SK-N-SH treated with all-trans-retinoic acid at 6 μM for 48 hours (cell line): Measurements from ENCODE around the gene CYLD.

ENCODE experiments used
- ATAC-seq: fragments of 200-7000 bp; cut with Tn5 transposase; 3 replicates; pipeline ENCODE4 v1.9.1; 2020; ENCODE audit warnings: mild to moderate bottlenecking, moderate library complexity
- ARNTL ChIP-seq: fragments of 450-650 bp; formaldehyde crosslinking; IDR thresholded peaks from 2 replicates; pipeline ENCODE4 v1.5.0; 2020; ENCODE audit warnings: low read depth, mild to moderate bottlenecking, moderate library complexity, borderline replicate concordance
- BACH2 ChIP-seq: fragments of 250-450 bp; sonication (Bioruptor Pico); IDR thresholded peaks from 2 replicates; pipeline ENCODE4 v1.9.0; 2021; ENCODE audit warnings: mild to moderate bottlenecking, borderline replicate concordance
- CREB5 ChIP-seq: fragments of 250-450 bp; sonication (Bioruptor Pico); IDR thresholded peaks from 2 replicates; pipeline ENCODE4 v1.5.1; 2020; ENCODE audit warnings: low read depth, mild to moderate bottlenecking, moderate library complexity
- CSDC2 ChIP-seq: fragments of 250-450 bp; sonication (Bioruptor Pico); IDR thresholded peaks from 2 replicates; pipeline ENCODE4 v1.5.0; 2020; ENCODE audit warnings: mild to moderate bottlenecking, moderate library complexity
- CSRNP3 ChIP-seq: fragments of 250-450 bp; sonication (Bioruptor Pico); IDR thresholded peaks from 2 replicates; pipeline ENCODE4 v1.5.1; 2021; ENCODE audit warnings: mild to moderate bottlenecking, moderate library complexity
- ESRRG ChIP-seq: fragments of 250-450 bp; sonication (Bioruptor Pico); IDR thresholded peaks from 2 replicates; pipeline ENCODE4 v1.6.1; 2021; ENCODE audit warnings: mild to moderate bottlenecking
- GLIS3 ChIP-seq: fragments of 250-450 bp; sonication (Bioruptor Pico); IDR thresholded peaks from 2 replicates; pipeline ENCODE4 v1.5.0; 2020; ENCODE audit warnings: mild to moderate bottlenecking, moderate library complexity
- ISL1 ChIP-seq: fragments of 250-450 bp; sonication (Bioruptor Pico); IDR thresholded peaks from 2 replicates; pipeline ENCODE4 v2.1.2; 2022; ENCODE audit warnings: mild to moderate bottlenecking, moderate library complexity
- OSR1 ChIP-seq: fragments of 250-450 bp; sonication (Bioruptor Pico); IDR thresholded peaks from 2 replicates; pipeline ENCODE4 v1.8.0; 2022; ENCODE audit warnings: moderate library complexity, mild to moderate bottlenecking, inconsistent platforms
- PATZ1 ChIP-seq: fragments of 250-450 bp; sonication (Bioruptor Pico); IDR thresholded peaks from 2 replicates; pipeline ENCODE4 v1.8.0; 2020; ENCODE audit warnings: mild to moderate bottlenecking, moderate library complexity, borderline replicate concordance
- POU6F1 ChIP-seq: fragments of 250-450 bp; sonication (Bioruptor Pico); IDR thresholded peaks from 2 replicates; pipeline ENCODE4 v1.8.0; 2021; ENCODE audit warnings: low read depth, mild to moderate bottlenecking, moderate library complexity, borderline replicate concordance
- RARB ChIP-seq: fragments of 250-450 bp; sonication (Bioruptor Pico); IDR thresholded peaks from 2 replicates; pipeline ENCODE4 v1.8.0; 2021; ENCODE audit warnings: mild to moderate bottlenecking, moderate library complexity
- SNAI2 ChIP-seq: fragments of 250-450 bp; sonication (Bioruptor Pico); IDR thresholded peaks from 2 replicates; pipeline ENCODE4 v1.5.0; 2020; ENCODE audit warnings: mild to moderate bottlenecking, moderate library complexity
- TCF4 ChIP-seq: fragments of 250-450 bp; sonication (Bioruptor Pico); IDR thresholded peaks from 2 replicates; pipeline ENCODE4 v1.8.0; 2021; ENCODE audit warnings: mild to moderate bottlenecking, moderate library complexity, borderline replicate concordance
- TOX ChIP-seq: fragments of 250-450 bp; sonication (Bioruptor Pico); IDR thresholded peaks from 2 replicates; pipeline ENCODE4 v1.8.0; 2021; ENCODE audit warnings: mild to moderate bottlenecking, moderate library complexity, borderline replicate concordance
- TSHZ2 ChIP-seq: fragments of 250-450 bp; sonication (Bioruptor Pico); IDR thresholded peaks from 2 replicates; pipeline ENCODE4 v1.5.0; 2020; ENCODE audit warnings: mild to moderate bottlenecking, moderate library complexity
- ZFP3 ChIP-seq: fragments of 250-450 bp; sonication (Bioruptor Pico); IDR thresholded peaks from 2 replicates; pipeline ENCODE4 v1.5.0; 2020; ENCODE audit warnings: mild to moderate bottlenecking, moderate library complexity
- ZFP30 ChIP-seq: fragments of 450-650 bp; formaldehyde crosslinking; IDR thresholded peaks from 2 replicates; pipeline ENCODE4 v1.5.0; 2022; ENCODE audit warnings: mild to moderate bottlenecking, moderate library complexity
- ZNF565 ChIP-seq: fragments of 450-650 bp; formaldehyde crosslinking; conservative IDR thresholded peaks from 2 replicates; pipeline ENCODE4 v1.5.0; 2020; ENCODE audit warnings: low read depth, mild to moderate bottlenecking, moderate library complexity
- ZNF70 ChIP-seq: fragments of 450-650 bp; formaldehyde crosslinking; IDR thresholded peaks from 2 replicates; pipeline ENCODE4 v1.5.0; 2020; ENCODE audit warnings: mild to moderate bottlenecking, moderate library complexity
- ZNF8 ChIP-seq: fragments of 450-650 bp; formaldehyde crosslinking; IDR thresholded peaks from 2 replicates; pipeline ENCODE4 v1.5.0; 2020; ENCODE audit warnings: mild to moderate bottlenecking, moderate library complexity

Gene CYLD

GRCh38 chr16:50737420-50737959 is 4.4 kb upstream of the CYLD start:
- no peak for ATAC-seq
- TF ChIP-seq TOX (CRISPR knock-in tag) = no peak
- no peak for TF ChIP-seq SNAI2 (CRISPR knock-in tag)
- TF ChIP-seq POU6F1 (CRISPR knock-in tag) = no peak
- no peak for TF ChIP-seq ZNF565 (CRISPR knock-in tag)
- no peak for TF ChIP-seq ZFP3 (CRISPR knock-in tag)
- TF ChIP-seq TCF4 (CRISPR knock-in tag) = no peak
- TF ChIP-seq PATZ1 (CRISPR knock-in tag) = no peak
- TF ChIP-seq TSHZ2 (CRISPR knock-in tag) = no peak
- TF ChIP-seq ARNTL = no peak
- no peak for TF ChIP-seq ZFP30 (CRISPR knock-in tag)
- no peak for TF ChIP-seq ISL1 (CRISPR knock-in tag)
- TF ChIP-seq, all 23 proteins: peak for 0

- TF ChIP-seq CSDC2 (CRISPR knock-in tag) (no peak), TCF4 (CRISPR knock-in tag) (no peak), ZNF70 (CRISPR knock-in tag) (no peak), ZNF565 (CRISPR knock-in tag) (no peak), OSR1 (CRISPR knock-in tag) (no peak), GLIS3 (CRISPR knock-in tag) (no peak), ZNF8 (no peak), CSRNP3 (no peak), RARB (CRISPR knock-in tag) (no peak), POU6F1 (CRISPR knock-in tag) (no peak), ESRRG (CRISPR knock-in tag) (no peak), ZFP3 (CRISPR knock-in tag) (no peak), ZFP30 (CRISPR knock-in tag) (no peak), ISL1 (CRISPR knock-in tag) (no peak), TSHZ2 (CRISPR knock-in tag) (no peak), CREB5 (CRISPR knock-in tag) (no peak), BACH2 (CRISPR knock-in tag) (no peak), PATZ1 (CRISPR knock-in tag) (no peak)
- ATAC-seq = no peak
These were observed 2.9 kb upstream of the CYLD start for GRCh38 chr16:50739031-50739430.
